Activated naive CD4-positive, alpha-beta T cell treated with anti-CD3 and anti-CD28 coated beads, Interleukin-2, amount 10 ng/mL, durations not matched to agents 7 days and 5 days (primary cell): ENCODE measurements around the gene GALR3.

ENCODE experiments used
- CTCF ChIA-PET: fragments of 350-600 bp; sonication (Branson Sonifier 250); formaldehyde crosslinking; loops from one replicate; lab custom pipeline; 2021; ENCODE audit warnings: antibody characterized with exemption; lab: Charles Lee
- DNase-seq: peaks from one replicate; pipeline ENCODE4 v3.0.0-alpha.2; 2020
- H3K27ac Mint-ChIP-seq: one replicate; pipeline ENCODE4 v1.8.0; 2021; ENCODE audit warnings: mild to moderate bottlenecking, moderate library complexity, mixed read lengths
- H3K27me3 Mint-ChIP-seq: one replicate; pipeline ENCODE4 v1.8.0; 2021; ENCODE audit warnings: mild to moderate bottlenecking, mixed read lengths
- H3K36me3 Mint-ChIP-seq: one replicate; pipeline ENCODE4 v1.8.0; 2021; ENCODE audit warnings: mixed read lengths
- H3K4me1 Mint-ChIP-seq: one replicate; pipeline ENCODE4 v1.8.0; 2021; ENCODE audit warnings: mixed read lengths
- H3K4me3 Mint-ChIP-seq: one replicate; pipeline ENCODE4 v1.8.0; 2021; ENCODE audit warnings: mild to moderate bottlenecking, moderate library complexity, mixed read lengths
- H3K9me3 Mint-ChIP-seq: one replicate; pipeline ENCODE4 v1.8.0; 2021; ENCODE audit warnings: mixed read lengths

Gene GALR3

GRCh38 chr22:37822079-37822833 is 926 bp upstream of the GALR3 start:
- no peak for DNase-seq
- Mint-ChIP-seq H3K27ac (no peak overlapping the region), H3K4me1 (peaks cover 31% of the 10 kb centered on the region), H3K36me3 (no peaks in the 10 kb centered on the region), H3K4me3 (no peak overlapping the region), H3K9me3 (no peaks in the 10 kb centered on the region), H3K27me3 (peaks cover 82% of the 10 kb centered on the region)
- CTCF ChIA-PET, result interaction anchor here (1.1 to 3.8 kb wide), 2 partner anchors 41 to 150 kb away, joined by 3 to 16 read pairs; no protein-coding TSS in a partner anchor

GRCh38 chr22:37824674-37825641 is 1.8 kb downstream of the GALR3 start:
- CTCF ChIA-PET, result interaction anchor here (0.8 to 3.8 kb wide), 3 partner anchors 10 to 38 kb away, joined by 3 to 16 read pairs (median 4); no protein-coding TSS in a partner anchor
- Mint-ChIP-seq H3K27me3 (peaks cover 55% of the 10 kb centered on the region), H3K36me3 (peaks cover 2% of the 10 kb centered on the region)

GRCh38 chr22:37827056-37827455 is 3.9 kb downstream of the GALR3 start:
- H3K27ac Mint-ChIP-seq, result no peak overlapping the region

More at GRCh38 chr22:37824674-37825641, 1.8 kb downstream of the GALR3 start:
- DNase-seq, result peak; percentile 56
- no peaks in the 10 kb centered on the region for H3K9me3 Mint-ChIP-seq
- H3K27ac Mint-ChIP-seq, result no peak overlapping the region
- H3K4me3 Mint-ChIP-seq, result peak overlapping the region; percentile 71
- H3K4me1 Mint-ChIP-seq, result peaks cover 14% of the 10 kb centered on the region

GRCh38 chr22:37830093-37830842 is 7.1 kb downstream of the GALR3 start:
- CTCF ChIA-PET, result no interaction called here
- H3K27ac Mint-ChIP-seq, result no peak overlapping the region
- peaks cover 18% of the 10 kb centered on the region for H3K36me3 Mint-ChIP-seq
- H3K27me3 Mint-ChIP-seq, result peaks cover 7% of the 10 kb centered on the region
- no peak overlapping the region for H3K4me3 Mint-ChIP-seq
- DNase-seq, result no peak
- H3K9me3 Mint-ChIP-seq, result no peaks in the 10 kb centered on the region
- H3K4me1 Mint-ChIP-seq, result peaks cover 5% of the 10 kb centered on the region

More at GRCh38 chr22:37827056-37827455, 3.9 kb downstream of the GALR3 start:
- Mint-ChIP-seq H3K36me3 (peaks cover 7% of the 10 kb centered on the region), H3K27me3 (peaks cover 34% of the 10 kb centered on the region), H3K4me3 (no peak overlapping the region), H3K9me3 (no peaks in the 10 kb centered on the region), H3K4me1 (peaks cover 13% of the 10 kb centered on the region)
- CTCF ChIA-PET, result interaction anchor here (1.0 to 1.6 kb wide), 3 partner anchors 8 to 36 kb away, joined by 3 to 7 read pairs (median 5); no protein-coding TSS in a partner anchor
- no peak for DNase-seq

- Mint-ChIP-seq H3K9me3 (no peaks in the 10 kb centered on the region), H3K4me3 (no peak overlapping the region), H3K36me3 (peaks cover 18% of the 10 kb centered on the region), H3K27me3 (no peaks in the 10 kb centered on the region), H3K27ac (peak overlapping the region; percentile 42), H3K4me1 (no peaks in the 10 kb centered on the region)
- DNase-seq, result no peak
- CTCF ChIA-PET, result no interaction called here
These were observed 8.3 kb downstream of the GALR3 start for GRCh38 chr22:37831472-37831871.

- no peaks in the 10 kb centered on the region for H3K27me3 Mint-ChIP-seq
- no peaks in the 10 kb centered on the region for H3K4me1 Mint-ChIP-seq
- no peak overlapping the region for H3K27ac Mint-ChIP-seq
- no peaks in the 10 kb centered on the region for H3K9me3 Mint-ChIP-seq
- CTCF ChIA-PET, result no interaction called here
- H3K4me3 Mint-ChIP-seq, result no peak overlapping the region
- peaks cover 21% of the 10 kb centered on the region for H3K36me3 Mint-ChIP-seq
- DNase-seq, result no peak
These were observed 9.1 kb downstream of the GALR3 start for GRCh38 chr22:37832022-37832857.

GRCh38 chr22:37842015-37842793 is 19.0 kb downstream of the GALR3 start:
- peak overlapping the region; percentile 82 for H3K27ac Mint-ChIP-seq
- peak overlapping the region; percentile 69 for H3K4me3 Mint-ChIP-seq

GRCh38 chr22:37843741-37844089 is 20.5 kb downstream of the GALR3 start:
- Mint-ChIP-seq H3K4me3 (peak overlapping the region; percentile 84), H3K4me1 (peaks cover 31% of the 10 kb centered on the region), H3K36me3 (peaks cover 21% of the 10 kb centered on the region), H3K27me3 (no peaks in the 10 kb centered on the region), H3K27ac (peak overlapping the region; percentile 93), H3K9me3 (peaks cover 2% of the 10 kb centered on the region)
- peak; percentile 67 for DNase-seq
- CTCF ChIA-PET, result interaction anchor here (0.8 to 1.3 kb wide), 3 partner anchors 20 to 62 kb away, joined by 3 to 5 read pairs (median 5); partner anchors contain the start of genes GCAT and MICALL1

More at GRCh38 chr22:37842015-37842793, 19.0 kb downstream of the GALR3 start:
- CTCF ChIA-PET, result interaction anchor here (0.7 to 2.1 kb wide), 4 partner anchors 17 to 112 kb away, joined by 3 to 7 read pairs (median 4); no protein-coding TSS in a partner anchor
- Mint-ChIP-seq H3K9me3 (no peaks in the 10 kb centered on the region), H3K27me3 (no peaks in the 10 kb centered on the region), H3K4me1 (peaks cover 20% of the 10 kb centered on the region), H3K36me3 (peaks cover 19% of the 10 kb centered on the region)
- no peak for DNase-seq

- H3K9me3 Mint-ChIP-seq, result peaks cover 2% of the 10 kb centered on the region
- peaks cover 26% of the 10 kb centered on the region for H3K36me3 Mint-ChIP-seq
- DNase-seq, result no peak
- no peaks in the 10 kb centered on the region for H3K27me3 Mint-ChIP-seq
- CTCF ChIA-PET, result interaction anchor here (0.6 to 1.3 kb wide), 3 partner anchors 18 to 61 kb away, joined by 3 to 5 read pairs (median 5); partner anchors contain the start of gene MICALL1
- peak overlapping the region; percentile 90 for H3K27ac Mint-ChIP-seq
- peak overlapping the region; percentile 81 for H3K4me3 Mint-ChIP-seq
- H3K4me1 Mint-ChIP-seq, result peaks cover 41% of the 10 kb centered on the region
These were observed 21.7 kb downstream of the GALR3 start for GRCh38 chr22:37844904-37845329.

- peaks cover 53% of the 10 kb centered on the region for H3K4me1 Mint-ChIP-seq
- CTCF ChIA-PET, result no interaction called here
These were observed 23.3 kb downstream of the GALR3 start for GRCh38 chr22:37846433-37846832.

GRCh38 chr22:37848587-37849088 is 25.5 kb downstream of the GALR3 start:
- peak overlapping the region; percentile 83 for H3K4me3 Mint-ChIP-seq
- H3K27ac Mint-ChIP-seq, result peak overlapping the region; percentile 95
- DNase-seq, result peak; percentile 48
- no peaks in the 10 kb centered on the region for H3K27me3 Mint-ChIP-seq
- peaks cover 38% of the 10 kb centered on the region for H3K36me3 Mint-ChIP-seq
- CTCF ChIA-PET, result interaction anchor here (1.9 to 2.0 kb wide), 2 partner anchors 15 to 30 kb away, joined by 5 to 12 read pairs; no protein-coding TSS in a partner anchor
- H3K9me3 Mint-ChIP-seq, result peaks cover 2% of the 10 kb centered on the region
- peaks cover 48% of the 10 kb centered on the region for H3K4me1 Mint-ChIP-seq

More at GRCh38 chr22:37846433-37846832, 23.3 kb downstream of the GALR3 start:
- Mint-ChIP-seq H3K27me3 (no peaks in the 10 kb centered on the region), H3K9me3 (peaks cover 2% of the 10 kb centered on the region), H3K4me3 (no peak overlapping the region), H3K36me3 (peaks cover 34% of the 10 kb centered on the region), H3K27ac (no peak overlapping the region)
- no peak for DNase-seq
